ENCODE measurements around the gene DCDC2C. TPM values are rescaled to one million over a fixed set of nuclear protein-coding genes. Genes with fewer than 3 reads are reported as not detected.

DCDC2C gene
- total RNA-seq, 1 experiment from 2014 or later: 0.43 TPM

DNA sequence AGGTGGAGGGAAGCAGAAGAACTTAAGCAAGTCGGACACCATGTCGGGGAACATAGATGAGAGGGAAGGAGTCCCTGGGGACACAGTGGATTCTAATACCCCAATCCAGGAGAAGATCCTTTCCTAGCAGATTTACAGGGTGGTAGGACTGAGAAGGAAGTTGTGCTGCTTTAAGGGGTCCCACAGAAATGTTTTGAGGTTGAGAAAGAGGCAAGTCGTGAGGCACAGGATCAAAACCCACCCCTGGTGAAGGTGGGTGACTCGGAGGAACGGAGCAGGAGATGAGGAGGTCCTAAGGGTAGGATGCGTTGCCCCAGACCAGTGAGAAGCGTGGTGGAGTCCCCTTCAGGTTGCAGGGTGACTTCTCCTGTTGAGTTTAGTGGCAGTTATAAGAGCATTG, 32.7 kb downstream of the DCDC2C start:
- H3K27me3 ChIP-seq (replicated peaks; ENCODE audit: insufficient read depth, low read depth, low read length, poor library complexity): no peaks in the 10 kb centered on the region
- no peak overlapping the region for H3K27ac ChIP-seq (ENCODE audit: low read depth, low read length, poor library complexity, severe bottlenecking)
- intact Hi-C loops (cut with micrococcal nuclease; ENCODE audit: unreplicated experiment): loop anchor here (10.0 kb wide), 2 partner anchors 1019 to 1959 kb away; partner anchors contain the start of gene SOX11
- no peaks in the 10 kb centered on the region for H3K9me3 ChIP-seq (ENCODE audit: low read depth, low read length, poor library complexity, severe bottlenecking)
- no TSS peak for BruUV-seq (replicated peaks)
- H3K4me3 ChIP-seq (ENCODE audit: low read depth, low read length, poor library complexity, severe bottlenecking): no peak overlapping the region
- TF ChIP-seq, protein P1, sequence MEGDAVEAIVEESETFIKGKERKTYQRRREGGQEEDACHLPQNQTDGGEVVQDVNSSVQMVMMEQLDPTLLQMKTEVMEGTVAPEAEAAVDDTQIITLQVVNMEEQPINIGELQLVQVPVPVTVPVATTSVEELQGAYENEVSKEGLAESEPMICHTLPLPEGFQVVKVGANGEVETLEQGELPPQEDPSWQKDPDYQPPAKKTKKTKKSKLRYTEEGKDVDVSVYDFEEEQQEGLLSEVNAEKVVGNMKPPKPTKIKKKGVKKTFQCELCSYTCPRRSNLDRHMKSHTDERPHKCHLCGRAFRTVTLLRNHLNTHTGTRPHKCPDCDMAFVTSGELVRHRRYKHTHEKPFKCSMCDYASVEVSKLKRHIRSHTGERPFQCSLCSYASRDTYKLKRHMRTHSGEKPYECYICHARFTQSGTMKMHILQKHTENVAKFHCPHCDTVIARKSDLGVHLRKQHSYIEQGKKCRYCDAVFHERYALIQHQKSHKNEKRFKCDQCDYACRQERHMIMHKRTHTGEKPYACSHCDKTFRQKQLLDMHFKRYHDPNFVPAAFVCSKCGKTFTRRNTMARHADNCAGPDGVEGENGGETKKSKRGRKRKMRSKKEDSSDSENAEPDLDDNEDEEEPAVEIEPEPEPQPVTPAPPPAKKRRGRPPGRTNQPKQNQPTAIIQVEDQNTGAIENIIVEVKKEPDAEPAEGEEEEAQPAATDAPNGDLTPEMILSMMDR (conservative IDR thresholded peaks at IDR 0.05; ENCODE audit: low read depth, low read length): no peak
- no peak for TF ChIP-seq EZH2 (IDR thresholded peaks at IDR 0.05; ENCODE audit: borderline replicate concordance, low read depth, low read length, poor library complexity, severe bottlenecking)
- ChIA-PET POLR2A (ENCODE audit: low non-redundant PET) (no interaction called here), CTCF (no interaction called here)
- no peaks in the 10 kb centered on the region for H3K36me3 ChIP-seq (ENCODE audit: insufficient read depth, low read length, poor library complexity, severe bottlenecking)
- DNase-seq (ENCODE audit: low spot score): no peak
- H3K4me1 ChIP-seq (ENCODE audit: insufficient read depth, low read length, poor library complexity, severe bottlenecking): peaks cover 12% of the 10 kb centered on the region

DNA sequence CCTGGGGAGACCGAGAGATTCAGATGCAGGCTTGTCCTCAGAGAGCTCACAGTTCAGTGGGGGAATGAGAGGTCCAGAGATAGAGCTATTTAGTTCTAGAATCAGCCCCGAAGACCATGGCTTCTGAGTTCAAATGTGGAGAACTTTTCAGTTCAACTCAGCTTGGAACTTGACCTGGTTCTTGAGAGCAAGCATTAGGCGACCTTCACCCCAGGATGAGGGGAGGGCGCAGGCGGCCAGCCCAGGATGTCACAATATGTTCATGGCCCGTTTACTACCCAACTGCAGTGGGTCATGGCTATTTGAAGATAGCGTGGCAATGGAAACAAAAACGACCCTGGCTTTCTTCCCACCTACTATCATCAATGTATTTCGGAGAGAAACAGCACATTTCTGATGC, 33.8 kb downstream of the DCDC2C start:
- intact Hi-C loops (cut with micrococcal nuclease; ENCODE audit: unreplicated experiment): loop anchor here (10.0 kb wide), 2 partner anchors 1018 to 1958 kb away; partner anchors contain the start of gene SOX11
- BruUV-seq (replicated peaks): no TSS peak
- Histone ChIP-seq H3K9me3 (ENCODE audit: low read depth, low read length, poor library complexity, severe bottlenecking) (no peaks in the 10 kb centered on the region), H3K36me3 (ENCODE audit: insufficient read depth, low read length, poor library complexity, severe bottlenecking) (no peaks in the 10 kb centered on the region), H3K4me3 (ENCODE audit: low read depth, low read length, poor library complexity, severe bottlenecking) (no peak overlapping the region), H3K27me3 (replicated peaks; ENCODE audit: insufficient read depth, low read depth, low read length, poor library complexity) (no peaks in the 10 kb centered on the region), H3K27ac (ENCODE audit: low read depth, low read length, poor library complexity, severe bottlenecking) (no peak overlapping the region), H3K4me1 (ENCODE audit: insufficient read depth, low read length, poor library complexity, severe bottlenecking) (peaks cover 18% of the 10 kb centered on the region)
- no peak for TF ChIP-seq EZH2 (IDR thresholded peaks at IDR 0.05; ENCODE audit: borderline replicate concordance, low read depth, low read length, poor library complexity, severe bottlenecking)
- TF ChIP-seq, protein P1 (conservative IDR thresholded peaks at IDR 0.05; ENCODE audit: low read depth, low read length): no peak
- ChIA-PET CTCF (no interaction called here), POLR2A (ENCODE audit: low non-redundant PET) (no interaction called here)
- no peak for DNase-seq (ENCODE audit: low spot score)

DNA sequence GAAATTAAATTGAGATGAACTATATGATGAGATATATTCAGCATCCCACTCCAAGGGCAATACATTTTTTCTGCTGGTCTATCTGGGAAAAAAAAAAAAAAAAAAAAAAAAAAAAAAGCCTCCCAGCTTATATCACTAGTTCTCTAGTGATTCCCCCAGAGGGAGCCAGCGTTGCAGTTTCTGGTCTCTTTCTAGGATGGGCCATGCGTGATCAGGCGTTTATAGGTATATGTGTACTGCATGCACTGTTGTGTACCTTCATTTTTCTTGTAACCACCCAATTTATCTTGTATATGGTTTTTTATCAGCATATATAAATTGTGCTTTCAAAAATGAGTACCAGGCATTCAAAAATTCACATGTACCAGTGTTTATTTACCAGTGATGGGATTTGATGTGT, 35.1 kb downstream of the DCDC2C start:
- peaks cover 18% of the 10 kb centered on the region for H3K4me1 ChIP-seq (ENCODE audit: insufficient read depth, low read length, poor library complexity, severe bottlenecking)

More for the DNA sequence above, 35.1 kb downstream of the DCDC2C start:
- H3K36me3 ChIP-seq (ENCODE audit: insufficient read depth, low read length, poor library complexity, severe bottlenecking): no peaks in the 10 kb centered on the region
- H3K9me3 ChIP-seq (ENCODE audit: low read depth, low read length, poor library complexity, severe bottlenecking): no peaks in the 10 kb centered on the region
- POLR2A ChIA-PET (ENCODE audit: low non-redundant PET): interaction anchor here (0.6 kb wide), 1 partner anchor 846 kb away, joined by 13 read pairs; no protein-coding TSS in a partner anchor
- TF ChIP-seq, protein P1 (conservative IDR thresholded peaks at IDR 0.05; ENCODE audit: low read depth, low read length): peak; percentile 70
- no peak for TF ChIP-seq EZH2 (IDR thresholded peaks at IDR 0.05; ENCODE audit: borderline replicate concordance, low read depth, low read length, poor library complexity, severe bottlenecking)
- BruUV-seq (replicated peaks): no TSS peak
- no peak overlapping the region for H3K27ac ChIP-seq (ENCODE audit: low read depth, low read length, poor library complexity, severe bottlenecking)
- CTCF ChIA-PET: interaction anchor here (0.5 to 0.7 kb wide), 5 partner anchors 10 to 412 kb away, joined by 3 to 14 read pairs (median 5); no protein-coding TSS in a partner anchor
- intact Hi-C loops (cut with micrococcal nuclease; ENCODE audit: unreplicated experiment): loop anchor here (2.0 to 10.0 kb wide), 3 partner anchors 42 to 1956 kb away; partner anchors contain the start of gene SOX11
- no peaks in the 10 kb centered on the region for H3K27me3 ChIP-seq (replicated peaks; ENCODE audit: insufficient read depth, low read depth, low read length, poor library complexity)
- no peak overlapping the region for H3K4me3 ChIP-seq (ENCODE audit: low read depth, low read length, poor library complexity, severe bottlenecking)
- peak; percentile 85 for DNase-seq (ENCODE audit: low spot score)

Measured in A673 (cell line).